GM21786 (cell line): ENCODE measurements around the gene HLA-DRA.
A peak's percentile ranks its signal among the peaks of the same experiment; 100 is the strongest.

Experiments
- ATAC-seq: cut with Tn5 transposase; IDR thresholded peaks from one replicate; pipeline ENCODE4 v1.9.1; 2021; ENCODE audit not compliant: unreplicated experiment

Gene HLA-DRA

GRCh38 chr6:32439602-32440214 lies at the start of gene HLA-DRA:
Gene HLA-DRA (plus strand): TSS chr6:32439887. CDS start chr6:32439951, 64 bp downstream.
- peak; percentile 69 for ATAC-seq

GRCh38 chr6:32391505-32391904 lies 48.2 kb upstream of the HLA-DRA start:
- no peak for ATAC-seq

DNA sequence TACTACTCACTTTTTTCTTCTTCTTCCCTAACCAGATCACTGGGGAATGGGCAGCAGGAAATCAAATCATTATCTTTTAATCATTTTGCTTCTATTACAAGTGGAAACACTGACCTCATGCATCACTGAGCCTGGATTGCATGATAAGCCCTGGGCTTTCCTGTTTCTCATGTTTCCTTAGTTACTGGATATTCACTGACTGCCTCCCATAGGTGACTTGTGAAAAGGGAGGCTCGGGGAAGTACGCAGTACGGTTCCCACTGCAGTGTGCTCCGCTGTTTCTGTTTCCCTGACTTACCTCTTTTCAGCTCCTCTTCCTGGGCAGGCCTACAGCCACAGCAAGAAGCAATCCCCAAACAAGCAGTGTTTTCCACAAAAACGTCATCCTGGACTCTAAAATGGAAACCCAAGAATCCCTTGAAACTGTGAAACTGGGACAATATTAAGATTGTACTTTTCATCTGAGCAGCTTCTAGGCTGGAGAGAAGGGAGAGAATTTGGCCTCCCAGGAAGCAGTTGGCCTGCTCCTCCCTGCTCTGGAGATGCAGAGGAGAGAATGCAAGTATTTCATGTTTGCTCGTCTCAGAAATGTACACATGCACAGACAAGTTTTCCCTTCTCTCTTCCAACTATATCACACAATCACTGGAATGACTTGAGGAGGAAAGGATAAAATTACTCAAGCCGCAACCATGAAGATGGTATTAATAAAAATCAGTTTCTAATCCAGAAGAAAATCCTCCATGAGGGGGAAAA lies 45.8 kb upstream of the HLA-DRA start:
- ATAC-seq, result no peak

GRCh38 chr6:32396028-32396427 lies 43.7 kb upstream of the HLA-DRA start:
- no peak for ATAC-seq

- peak; percentile 87 for ATAC-seq
Measured at GRCh38 chr6:32397252-32397920, 42.3 kb upstream of the HLA-DRA start.

GRCh38 chr6:32401284-32401963 lies 38.3 kb upstream of the HLA-DRA start:
- no peak for ATAC-seq

- no peak for ATAC-seq
Measured at GRCh38 chr6:32402812-32403211, 36.9 kb upstream of the HLA-DRA start.

GRCh38 chr6:32405656-32406055 lies 34.0 kb upstream of the HLA-DRA start:
- ATAC-seq, result no peak

GRCh38 chr6:32406197-32406596 lies 33.5 kb upstream of the HLA-DRA start:
- ATAC-seq, result no peak

- ATAC-seq, result no peak
Measured at GRCh38 chr6:32406857-32407256, 32.8 kb upstream of the HLA-DRA start, which contains the start of gene BTNL2. Gene BTNL2 (minus strand): TSS chr6:32407181. CDS start chr6:32407123, 58 bp downstream.

GRCh38 chr6:32410906-32411305 lies 28.8 kb upstream of the HLA-DRA start:
- ATAC-seq, result no peak

DNA sequence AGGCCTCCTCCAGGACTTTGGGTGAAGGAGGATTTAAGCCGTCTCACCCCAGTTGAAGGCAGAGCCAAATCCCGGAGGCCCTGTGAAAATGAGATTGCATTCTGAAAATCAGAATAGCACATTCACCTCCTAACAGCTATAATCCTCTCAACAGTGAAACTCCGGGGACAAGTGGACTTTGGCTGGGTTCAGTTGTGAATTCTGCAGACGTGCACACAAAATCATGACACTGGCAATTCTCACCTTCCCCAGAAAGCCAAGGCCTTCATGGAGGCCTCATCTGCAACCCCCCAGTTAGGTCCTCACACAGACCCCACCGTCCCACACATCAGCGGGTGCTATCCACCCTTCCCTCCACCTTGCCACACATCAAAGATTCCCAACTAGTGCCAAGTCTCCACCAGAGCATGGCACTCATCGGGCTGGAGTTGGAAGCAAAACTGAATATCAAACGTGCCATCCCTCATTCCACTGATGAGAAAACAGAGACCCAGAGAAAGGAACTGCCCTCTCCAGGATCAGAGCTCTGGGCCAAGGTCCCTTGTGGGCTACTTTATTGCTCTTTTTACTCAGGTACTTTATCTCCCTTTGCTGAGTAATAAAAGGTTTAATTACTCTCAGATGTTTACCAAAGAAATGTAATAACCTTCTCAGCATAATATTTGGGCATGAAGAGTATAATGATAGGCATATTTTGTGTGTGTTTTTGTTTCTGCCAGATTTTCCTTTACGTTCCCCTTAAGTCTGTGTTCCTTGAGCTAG lies 27.9 kb upstream of the HLA-DRA start:
- no peak for ATAC-seq

- no peak for ATAC-seq
Measured at GRCh38 chr6:32413427-32414047, 26.1 kb upstream of the HLA-DRA start.

- no peak for ATAC-seq
Measured at GRCh38 chr6:32415521-32416019, 24.1 kb upstream of the HLA-DRA start.

GRCh38 chr6:32416036-32416435 lies 23.7 kb upstream of the HLA-DRA start:
- ATAC-seq, result no peak

DNA sequence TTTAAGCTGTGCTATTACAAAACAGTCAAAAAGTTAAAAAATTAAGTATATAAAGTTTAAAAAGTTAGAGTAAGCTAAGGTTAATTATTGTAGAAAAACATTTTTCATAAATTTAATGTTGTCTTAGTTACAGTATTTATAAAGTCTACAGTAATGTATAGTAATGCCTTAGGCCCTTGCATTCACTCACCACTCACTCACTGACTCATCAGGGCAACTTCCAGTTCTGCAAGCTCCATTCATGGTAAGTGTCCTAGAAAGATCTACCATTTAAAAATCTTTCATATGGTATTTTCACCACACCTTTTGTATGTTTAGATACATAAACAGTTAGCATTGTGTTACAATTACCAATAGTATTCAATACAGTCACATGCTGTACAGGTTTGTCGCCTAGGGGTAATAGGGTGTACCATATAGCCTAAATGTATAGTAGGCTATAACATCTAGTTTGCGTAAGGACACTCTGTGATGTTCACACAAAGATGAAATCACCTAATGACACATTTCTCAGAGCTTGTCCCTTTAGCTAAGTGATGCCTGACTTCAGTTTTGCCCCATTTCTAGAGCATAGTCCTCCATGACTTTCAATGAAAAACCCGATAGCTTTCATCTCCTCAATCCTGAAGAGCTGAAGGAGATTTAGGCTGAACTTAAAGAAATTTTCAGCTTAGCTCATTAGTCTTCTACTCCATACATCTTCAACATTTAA lies 14.9 kb upstream of the HLA-DRA start:
- ATAC-seq, result no peak

DNA sequence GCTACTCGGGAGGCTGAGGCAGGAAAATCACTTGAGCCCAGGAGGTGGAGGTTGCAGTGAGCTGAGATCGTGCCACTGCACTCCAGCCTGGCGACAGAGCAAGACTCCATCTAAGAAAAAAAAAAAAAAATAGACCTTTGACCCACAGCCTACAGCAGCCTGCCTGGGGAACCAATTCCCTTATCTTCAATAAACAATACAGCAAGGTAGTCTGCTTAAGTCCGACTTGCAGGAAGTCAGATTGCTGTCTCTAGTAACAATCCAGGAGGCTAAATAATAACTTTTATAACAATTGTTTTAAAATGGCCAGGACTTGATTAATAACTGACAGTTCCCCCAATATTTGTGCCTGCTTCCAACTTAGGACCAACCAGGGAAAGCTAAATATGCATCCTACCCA lies 13.3 kb upstream of the HLA-DRA start:
- no peak for ATAC-seq

DNA sequence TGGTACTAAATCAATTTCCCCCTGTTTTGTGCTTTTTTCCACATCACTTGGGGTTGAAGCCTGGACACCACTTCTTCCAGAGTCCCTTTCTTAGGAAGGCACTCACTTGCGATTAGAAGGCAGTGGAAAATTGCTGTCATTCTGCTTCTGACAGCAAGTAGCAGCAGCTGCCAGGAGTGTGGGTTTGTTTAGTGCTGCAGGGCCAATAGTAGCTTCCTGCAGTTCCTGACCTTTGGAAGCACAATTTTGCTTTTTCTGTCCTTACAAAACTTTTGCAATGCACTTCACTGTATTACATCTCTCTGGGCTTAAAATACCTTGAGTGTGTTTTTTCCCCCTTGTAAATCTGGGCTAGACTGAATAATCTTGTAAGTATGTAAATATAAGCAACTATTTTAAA lies 12.5 kb upstream of the HLA-DRA start:
- ATAC-seq, result no peak

GRCh38 chr6:32427934-32428474 lies 11.7 kb upstream of the HLA-DRA start:
- no peak for ATAC-seq
